Ascending aorta (tissue), 2 donors: ENCODE measurements around the gene PIEZO1. TPM values are rescaled to one million over a fixed set of nuclear protein-coding genes. Genes with fewer than 3 reads are reported as not detected.

ENCODE experiments used
- DNase-seq, 2 donors: peaks; one replicate each; pipeline ENCODE4 v3.0.0-alpha.2; 2019; ENCODE audit warnings: low spot score in 2 of 2
- H3K27ac ChIP-seq, 2 donors: fragments of 200-600 bp; sonication (generic); one replicate each; pipeline ENCODE4 v1.5.1; 2016 to 2017; ENCODE audit warnings: mild to moderate bottlenecking in 1 of 2
- H3K27me3 ChIP-seq: fragments of 200-600 bp; sonication (generic); one replicate; pipeline ENCODE4 v1.5.1; 2017
- H3K36me3 ChIP-seq, 2 donors: fragments of 200-600 bp; sonication (generic); one replicate each; pipeline ENCODE4 v1.5.1; 2016
- H3K4me1 ChIP-seq, 2 donors: fragments of 200-600 bp; sonication (generic); one replicate each; pipeline ENCODE4 v1.5.1; 2016 to 2017; ENCODE audit warnings: mild to moderate bottlenecking in 1 of 2
- H3K4me3 ChIP-seq, 2 donors: fragments of 200-600 bp; sonication (generic); one replicate each; pipeline ENCODE4 v1.5.1; 2016 to 2017; ENCODE audit warnings: mild to moderate bottlenecking in 1 of 2
- H3K9me3 ChIP-seq, 2 donors: fragments of 200-600 bp; sonication (generic); one replicate each; pipeline ENCODE4 v1.5.1; 2016
- CTCF ChIP-seq, 3 experiments: fragments of 200-600 bp in 2 of 3; fragments of 450-650 bp in 1 of 3; sonication (generic) in 2 of 3; IDR thresholded peaks; one replicate each; pipeline ENCODE4 v1.5.1; 2016 to 2019; ENCODE audit warnings: antibody characterized with exemption in 3 of 3, mild to moderate bottlenecking in 1 of 3, moderate library complexity in 1 of 3
- intact Hi-C: fragments of 100-400 bp; cut with DNase I; formaldehyde crosslinking; loops from one replicate; pipeline ENCODE4 v1.15.1; 2023
- total RNA-seq: library from RNA; depleted of rRNA; stranded (reverse); fragments of >200 nt; gene quantifications from one replicate; pipeline ENCODE4 v1.1.0, GENCODE V29; 2016

PIEZO1 gene
- total RNA-seq, 1 donor from 2014 or later = 428 TPM

DNA sequence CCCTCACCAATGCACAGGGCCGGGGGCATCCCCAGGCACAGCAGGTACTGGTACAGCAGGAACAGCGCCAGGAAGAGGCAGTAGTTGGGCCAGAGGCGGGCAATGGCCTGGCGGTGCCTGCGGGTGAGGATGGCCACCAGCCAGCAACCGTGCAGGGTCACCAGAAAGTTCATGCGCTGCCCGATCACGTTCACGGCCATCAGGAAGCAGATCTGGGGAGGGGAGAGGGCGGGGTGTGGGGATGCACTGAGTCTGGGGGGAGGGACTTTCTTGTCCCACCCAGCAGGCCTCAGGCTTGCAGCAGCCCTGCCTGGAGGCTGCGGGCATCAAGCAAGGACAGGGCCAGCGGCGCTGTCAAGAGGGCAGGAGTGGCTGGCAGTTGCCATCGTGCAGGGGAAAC is 53.3 kb downstream of the PIEZO1 start:
- Histone ChIP-seq H3K36me3 (peaks cover 54 to 62% of the 10 kb centered on the region in 2 donors), H3K27ac (no peak overlapping the region), H3K9me3 (no peaks in the 10 kb centered on the region), H3K4me3 (no peak overlapping the region), H3K4me1 (no peaks in the 10 kb centered on the region), H3K27me3 (no peaks in the 10 kb centered on the region)
- intact Hi-C loops = no loop called here
- no peak for DNase-seq
- no peak for TF ChIP-seq CTCF (IDR thresholded peaks at IDR 0.05)

- intact Hi-C loops = no loop called here
- Histone ChIP-seq H3K4me3 (no peak overlapping the region), H3K4me1 (no peaks in the 10 kb centered on the region), H3K9me3 (no peaks in the 10 kb centered on the region), H3K36me3 (peaks cover 59 to 67% of the 10 kb centered on the region in 2 donors), H3K27me3 (no peaks in the 10 kb centered on the region), H3K27ac (no peak overlapping the region)
- no peak for TF ChIP-seq CTCF (IDR thresholded peaks at IDR 0.05)
- DNase-seq = no peak
Observed at GRCh38 chr16:88730632-88731607, 54.1 kb downstream of the PIEZO1 start.

GRCh38 chr16:88727871-88728270 is 57.1 kb downstream of the PIEZO1 start:
- Histone ChIP-seq H3K27me3 (no peaks in the 10 kb centered on the region), H3K4me1 (no peaks in the 10 kb centered on the region), H3K4me3 (no peak overlapping the region), H3K36me3 (peaks cover 57 to 70% of the 10 kb centered on the region in 2 donors), H3K27ac (no peak overlapping the region), H3K9me3 (no peaks in the 10 kb centered on the region)
- no peak for DNase-seq
- TF ChIP-seq CTCF (IDR thresholded peaks at IDR 0.05) = no peak
- intact Hi-C loops = no loop called here

DNA sequence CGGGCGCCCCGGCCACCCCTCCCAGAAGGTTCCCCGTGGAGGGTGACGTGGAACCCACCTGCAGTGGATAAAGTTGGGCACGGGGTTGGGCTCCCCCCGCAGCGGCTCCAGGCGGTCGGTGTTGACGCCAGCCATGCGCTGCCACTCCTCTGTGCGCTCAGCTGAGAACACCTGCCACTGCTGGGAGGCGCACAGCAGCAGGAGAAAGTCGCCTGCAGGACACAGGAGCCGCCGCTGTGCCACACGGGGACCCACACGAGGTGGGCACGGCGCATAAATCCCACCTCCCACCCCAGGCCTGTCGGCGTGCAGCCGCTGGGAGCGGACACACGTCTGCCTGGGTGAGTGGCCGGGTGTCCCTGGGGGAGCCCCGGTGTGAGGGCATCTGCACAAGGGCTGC is 58.0 kb downstream of the PIEZO1 start:
- intact Hi-C loops = no loop called here

DNA sequence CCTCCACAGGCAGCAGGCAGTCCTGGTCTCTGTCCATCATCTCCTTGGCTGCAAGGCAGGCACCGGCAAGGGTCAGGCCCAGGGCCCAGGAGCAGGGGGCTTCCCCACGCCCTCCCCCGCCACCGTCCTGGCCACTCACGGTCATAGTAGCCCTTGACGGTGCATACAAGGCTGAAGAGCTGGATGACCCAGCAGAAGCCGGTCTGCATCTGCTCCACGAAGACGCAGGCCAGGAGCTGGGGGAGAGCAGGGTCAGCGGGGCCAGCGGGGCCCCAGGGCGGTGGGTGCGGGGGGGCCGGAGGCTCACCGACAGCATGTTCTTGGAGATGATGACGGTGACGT is 58.6 kb downstream of the PIEZO1 start:
- Histone ChIP-seq H3K4me3 (no peak overlapping the region), H3K36me3 (peaks cover 66 to 72% of the 10 kb centered on the region in 2 donors), H3K9me3 (no peaks in the 10 kb centered on the region), H3K27ac (no peak overlapping the region), H3K27me3 (no peaks in the 10 kb centered on the region), H3K4me1 (no peaks in the 10 kb centered on the region)
- DNase-seq = no peak
- intact Hi-C loops = no loop called here
- no peak for TF ChIP-seq CTCF (IDR thresholded peaks at IDR 0.05)

More for the DNA sequence above, 58.0 kb downstream of the PIEZO1 start:
- Histone ChIP-seq H3K27me3 (no peaks in the 10 kb centered on the region), H3K4me1 (no peaks in the 10 kb centered on the region), H3K9me3 (no peaks in the 10 kb centered on the region), H3K27ac (no peak overlapping the region), H3K36me3 (peaks cover 62 to 72% of the 10 kb centered on the region in 2 donors), H3K4me3 (no peak overlapping the region)
- TF ChIP-seq CTCF (IDR thresholded peaks at IDR 0.05) = no peak
- DNase-seq = no peak
